D721Med (cell line): ENCODE data around the gene CHRNA9.

ENCODE experiments used
- DNase-seq: peaks from one replicate; pipeline ENCODE4 v3.0.0; 2011; ENCODE audit warnings: low spot score; ENCODE audit not compliant: insufficient read length
- FAIRE-seq: peaks from 2 replicates; lab custom pipeline; 2011; peaks lifted over from hg19 to GRCh38; lab: Jason Lieb, UNC
- TF ChIP-seq, protein P1 (sequence below): IDR thresholded peaks from 2 replicates; pipeline ENCODE4 v1.5.1; 2012; ENCODE audit warnings: mild to moderate bottlenecking, control low read depth; ENCODE audit not compliant: insufficient read depth; ENCODE audit errors: missing control alignments

The CHRNA9 gene

DNA sequence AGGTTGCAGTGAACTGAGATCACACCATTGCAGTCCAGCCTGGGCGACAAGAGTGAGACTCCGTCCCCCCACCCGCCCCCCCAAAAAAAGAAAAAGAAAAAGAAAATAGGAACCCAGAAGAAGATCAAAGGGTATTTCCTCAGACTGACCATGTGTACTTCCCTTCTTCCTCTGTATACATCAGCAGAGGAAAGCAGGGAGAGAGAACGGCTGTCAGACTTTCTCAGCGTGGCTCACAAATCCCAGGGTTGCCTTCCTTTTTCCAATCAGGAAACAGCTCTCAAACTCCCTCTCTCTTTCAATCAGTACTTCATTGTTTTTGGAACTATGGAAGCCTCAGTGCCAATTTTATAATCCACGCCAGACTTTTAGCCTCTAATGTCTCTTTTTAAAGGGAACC, 59.1 kb downstream of the CHRNA9 start:
- no peak for FAIRE-seq
- TF ChIP-seq, protein P1, sequence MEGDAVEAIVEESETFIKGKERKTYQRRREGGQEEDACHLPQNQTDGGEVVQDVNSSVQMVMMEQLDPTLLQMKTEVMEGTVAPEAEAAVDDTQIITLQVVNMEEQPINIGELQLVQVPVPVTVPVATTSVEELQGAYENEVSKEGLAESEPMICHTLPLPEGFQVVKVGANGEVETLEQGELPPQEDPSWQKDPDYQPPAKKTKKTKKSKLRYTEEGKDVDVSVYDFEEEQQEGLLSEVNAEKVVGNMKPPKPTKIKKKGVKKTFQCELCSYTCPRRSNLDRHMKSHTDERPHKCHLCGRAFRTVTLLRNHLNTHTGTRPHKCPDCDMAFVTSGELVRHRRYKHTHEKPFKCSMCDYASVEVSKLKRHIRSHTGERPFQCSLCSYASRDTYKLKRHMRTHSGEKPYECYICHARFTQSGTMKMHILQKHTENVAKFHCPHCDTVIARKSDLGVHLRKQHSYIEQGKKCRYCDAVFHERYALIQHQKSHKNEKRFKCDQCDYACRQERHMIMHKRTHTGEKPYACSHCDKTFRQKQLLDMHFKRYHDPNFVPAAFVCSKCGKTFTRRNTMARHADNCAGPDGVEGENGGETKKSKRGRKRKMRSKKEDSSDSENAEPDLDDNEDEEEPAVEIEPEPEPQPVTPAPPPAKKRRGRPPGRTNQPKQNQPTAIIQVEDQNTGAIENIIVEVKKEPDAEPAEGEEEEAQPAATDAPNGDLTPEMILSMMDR, result no peak
- DNase-seq, result no peak

DNA sequence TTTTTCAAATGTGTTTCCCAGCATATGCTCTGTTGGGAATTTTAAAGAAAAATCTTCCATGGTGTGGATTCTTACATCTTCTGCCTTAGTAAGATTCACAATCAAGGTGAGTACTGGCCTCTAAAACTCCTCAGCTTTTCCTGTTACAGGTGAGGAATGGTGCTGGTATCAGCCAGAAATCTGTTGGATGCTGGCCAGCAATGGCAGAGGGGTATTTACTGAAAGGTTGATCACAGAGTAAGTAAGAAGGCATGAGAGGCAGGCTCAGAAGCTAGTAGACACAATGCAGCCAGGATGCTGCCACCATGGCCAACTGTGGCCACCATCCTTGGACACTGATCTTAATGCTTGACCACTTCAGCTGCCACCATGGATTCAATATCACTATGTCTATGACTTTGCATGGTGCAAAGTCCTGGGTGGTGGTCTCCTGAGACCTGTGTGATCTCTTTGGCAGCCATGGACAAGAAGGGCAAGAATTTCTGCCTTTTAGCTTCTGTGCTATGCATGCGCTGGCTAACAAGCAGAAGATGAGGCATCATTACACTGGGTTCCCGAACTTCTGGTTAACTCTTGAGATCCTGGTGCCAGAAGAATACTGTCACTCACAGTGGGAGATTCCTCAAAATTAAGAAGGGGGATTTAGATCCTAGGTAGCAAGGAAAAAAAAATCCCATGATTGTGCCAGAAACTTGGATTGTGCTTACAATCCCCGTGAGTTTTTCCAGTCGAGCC, 60.2 kb downstream of the CHRNA9 start:
- DNase-seq, result no peak
- FAIRE-seq, result no peak
- TF ChIP-seq, protein P1, result no peak

DNA sequence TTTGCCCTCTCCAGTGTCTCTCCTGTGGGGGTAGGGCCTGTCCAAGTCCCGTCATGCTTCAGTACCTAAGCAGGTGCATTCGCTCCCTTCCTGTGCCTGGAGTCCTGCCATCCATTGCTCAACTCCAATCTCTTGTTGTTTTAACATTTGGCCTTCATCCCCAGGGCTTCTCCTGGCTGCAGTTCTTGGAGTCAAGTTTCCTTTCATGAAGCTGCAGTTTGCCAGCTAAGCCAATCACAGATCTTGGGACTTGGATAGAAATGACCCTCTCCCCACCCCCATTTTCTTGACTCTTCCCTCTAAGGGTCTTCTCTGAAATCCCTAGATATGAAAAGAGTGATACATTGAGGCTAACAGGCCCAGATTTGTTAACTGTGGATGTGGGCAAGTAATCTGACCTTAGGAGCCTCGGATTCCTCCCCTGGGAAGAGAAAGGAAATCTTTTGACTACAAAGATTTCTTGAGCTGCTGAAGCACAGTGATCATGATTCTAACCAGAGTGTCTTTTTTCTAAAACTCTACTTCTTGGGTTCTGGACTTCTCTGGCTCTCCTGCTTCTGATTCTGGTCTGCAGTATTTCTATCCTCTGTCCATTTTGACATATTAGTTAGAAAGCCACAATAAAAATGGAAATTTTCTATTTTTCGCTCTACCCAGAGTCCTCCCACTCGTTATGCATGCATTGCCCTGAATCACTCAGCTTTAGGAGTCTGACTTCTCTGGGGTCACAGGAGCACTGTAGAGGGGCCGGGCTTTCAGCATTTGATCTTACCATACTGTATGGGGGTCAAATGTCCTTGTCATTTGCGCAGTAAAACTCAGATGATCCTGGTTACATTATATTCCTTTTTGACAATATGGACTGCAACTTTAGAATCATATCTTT, 61.0 kb downstream of the CHRNA9 start:
- DNase-seq (no peak), FAIRE-seq (no peak)
- TF ChIP-seq, protein P1, result no peak

DNA sequence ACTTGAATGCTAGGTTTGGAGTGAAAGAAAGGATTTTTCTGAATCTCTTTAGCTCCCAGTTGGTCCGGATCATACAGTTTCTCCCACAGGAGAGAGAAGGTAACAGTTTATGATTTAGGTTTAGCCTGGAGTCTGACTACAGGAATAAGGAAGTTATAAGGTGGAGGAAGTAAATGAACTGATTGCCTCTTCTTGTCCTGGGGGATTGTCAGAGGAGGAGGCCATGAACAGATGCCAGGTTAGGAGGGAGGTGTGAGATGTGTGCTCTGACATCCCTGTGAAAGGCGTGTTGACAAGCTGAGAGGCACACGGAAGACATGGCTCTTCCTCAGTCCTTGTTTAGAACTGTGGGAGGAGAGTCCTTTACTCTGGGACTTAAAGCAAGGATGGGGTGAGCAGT, 64.4 kb downstream of the CHRNA9 start:
- TF ChIP-seq, protein P1, result no peak
- FAIRE-seq, result no peak
- DNase-seq, result no peak

DNA sequence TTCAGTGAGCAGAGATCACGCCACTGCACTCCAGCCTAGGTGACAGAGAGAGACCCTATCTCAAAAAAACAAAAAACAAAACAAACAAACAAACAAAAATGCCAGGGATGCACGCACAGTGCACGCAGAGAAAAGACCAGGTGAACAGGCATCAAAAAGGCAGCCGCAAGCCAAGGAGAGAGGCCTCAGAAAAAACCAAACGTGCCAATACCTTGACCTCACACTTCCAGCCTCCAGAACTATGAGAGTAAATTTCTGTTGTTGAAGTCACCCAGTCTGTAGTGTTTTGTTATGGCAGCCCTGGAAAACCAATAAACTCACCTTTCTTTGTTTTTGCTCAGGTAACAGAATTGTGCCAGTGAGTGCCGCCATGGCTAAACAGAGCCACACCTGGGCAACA, 66.0 kb downstream of the CHRNA9 start:
- TF ChIP-seq, protein P1, result no peak
- no peak for FAIRE-seq

DNA sequence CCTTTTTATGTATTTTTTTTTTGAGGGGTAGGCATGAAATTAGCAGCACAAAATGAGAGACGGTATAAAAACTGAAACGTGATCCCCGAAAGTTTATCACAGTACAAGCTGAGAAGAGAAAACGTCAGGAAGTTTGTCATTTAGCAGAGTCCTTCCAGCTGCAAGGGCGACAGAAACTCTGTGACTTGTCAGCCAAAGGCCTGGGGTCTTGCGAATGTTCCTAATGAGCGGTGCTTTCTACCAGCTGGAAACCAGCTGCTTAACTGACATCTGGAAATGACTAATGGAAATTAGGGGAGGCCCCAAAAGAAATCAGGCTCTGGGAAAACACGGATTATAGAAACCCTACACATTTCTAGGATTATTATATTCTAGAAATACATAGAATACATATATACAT, 66.5 kb downstream of the CHRNA9 start:
- DNase-seq, result no peak
- FAIRE-seq, result no peak
- TF ChIP-seq, protein P1, result no peak

More for the DNA sequence above, 66.0 kb downstream of the CHRNA9 start:
- no peak for DNase-seq
